Occipital lobe (tissue), 2 donors: Measurements from ENCODE around the gene KCTD10. TPM values are rescaled to one million over a fixed set of nuclear protein-coding genes. Genes with fewer than 3 reads are reported as not detected.
"Not testable (repeated sequence)": the region's sequence is repeated elsewhere in the genome, so short reads cannot be mapped to it uniquely, and the experiment has no call there.

Experiments
- DNase-seq: peaks from one replicate; lab custom pipeline; 2025; lab: John Stamatoyannopoulos, UW
- total RNA-seq: library from RNA; depleted of rRNA; stranded (reverse); fragments of >200 nt; gene quantifications from one replicate; pipeline ENCODE4 v1.2.3, GENCODE V29; 2014

The KCTD10 gene
- total RNA-seq, 1 donor from 2014 or later: 55.2 TPM

DNA sequence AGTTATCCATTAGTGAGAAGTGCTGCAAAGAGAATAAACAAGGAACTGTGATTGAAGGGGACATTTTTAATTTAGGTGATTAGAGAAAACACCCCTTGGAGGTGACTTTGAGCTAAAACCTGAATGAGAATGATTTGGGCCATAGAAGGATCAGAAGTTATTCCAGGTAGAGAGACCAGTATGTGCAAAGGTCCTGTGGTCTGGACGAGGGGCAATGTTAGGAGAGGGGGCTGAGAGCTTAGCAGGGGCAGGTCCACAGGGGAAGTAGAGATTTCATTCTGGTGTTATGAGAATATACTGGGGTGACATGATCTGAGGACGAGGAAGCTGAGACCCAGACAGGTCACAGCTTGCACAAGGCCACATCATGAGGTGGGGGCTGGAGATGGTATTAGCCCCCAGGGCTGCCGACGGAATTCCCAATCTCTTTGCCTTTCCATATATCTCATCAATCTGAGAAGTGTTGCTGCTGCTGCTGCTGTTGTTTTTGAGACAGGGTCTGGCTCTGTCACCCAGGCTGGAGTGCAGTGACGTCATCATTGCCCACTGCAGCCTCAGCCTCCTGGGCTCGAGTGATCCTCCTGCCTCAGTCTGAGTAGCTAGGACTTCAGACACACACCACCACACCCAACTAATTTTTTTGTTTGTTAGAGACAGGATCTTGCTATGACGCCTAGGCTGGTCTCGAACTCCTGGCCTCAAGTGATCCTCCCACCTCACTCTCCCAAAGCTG, 55.6 kb downstream of the KCTD10 start:
- no peak for DNase-seq

DNA sequence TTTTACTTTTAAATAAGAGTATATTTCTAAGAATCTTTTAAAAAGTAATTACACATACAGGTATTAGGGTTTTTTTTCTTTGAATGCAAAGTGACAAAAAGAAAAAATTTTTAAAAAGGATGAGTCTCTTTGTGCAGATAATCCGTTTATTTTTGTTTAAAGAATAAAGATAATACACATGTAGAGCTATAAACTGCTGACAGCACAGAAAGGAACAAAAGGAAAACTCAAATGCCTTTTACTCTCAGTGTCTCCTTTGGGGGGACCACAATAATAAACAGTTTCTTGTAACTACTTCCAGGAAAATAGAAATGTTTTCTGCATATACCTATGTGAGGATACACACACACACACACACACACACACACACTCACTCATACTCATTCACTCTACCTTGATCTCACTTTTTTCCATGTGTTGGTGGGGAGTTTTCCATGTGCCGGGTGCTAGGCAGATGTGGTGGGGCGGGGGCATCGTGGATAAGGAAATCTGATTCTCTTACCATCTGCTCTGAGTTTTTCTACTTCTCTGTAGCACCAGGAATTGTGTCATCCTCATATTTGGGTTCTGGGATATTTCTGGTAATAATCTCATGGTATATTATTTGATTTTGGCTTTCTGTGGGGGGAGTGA, 58.1 kb downstream of the KCTD10 start:
- DNase-seq: no peak

DNA sequence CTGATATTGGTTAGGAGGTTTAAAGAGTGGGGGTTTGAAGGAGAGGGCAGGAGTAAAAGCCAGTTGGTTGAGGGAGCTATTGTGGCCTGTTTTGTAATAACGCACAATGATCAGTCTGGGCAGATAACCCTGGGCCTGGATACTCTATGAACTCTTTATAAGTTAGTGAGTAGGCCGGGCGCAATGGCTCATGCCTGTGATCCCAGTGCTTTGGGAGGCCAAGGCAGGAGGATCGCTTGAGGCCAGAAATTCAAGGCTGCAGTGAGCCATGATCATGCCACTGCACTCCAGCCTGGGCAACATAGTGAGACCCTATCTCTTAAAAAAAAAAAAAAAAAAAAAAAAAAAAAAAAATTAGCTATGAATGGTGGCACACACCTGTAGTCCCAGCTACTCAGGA, 71.0 kb downstream of the KCTD10 start:
- DNase-seq: not testable (repeated sequence)

DNA sequence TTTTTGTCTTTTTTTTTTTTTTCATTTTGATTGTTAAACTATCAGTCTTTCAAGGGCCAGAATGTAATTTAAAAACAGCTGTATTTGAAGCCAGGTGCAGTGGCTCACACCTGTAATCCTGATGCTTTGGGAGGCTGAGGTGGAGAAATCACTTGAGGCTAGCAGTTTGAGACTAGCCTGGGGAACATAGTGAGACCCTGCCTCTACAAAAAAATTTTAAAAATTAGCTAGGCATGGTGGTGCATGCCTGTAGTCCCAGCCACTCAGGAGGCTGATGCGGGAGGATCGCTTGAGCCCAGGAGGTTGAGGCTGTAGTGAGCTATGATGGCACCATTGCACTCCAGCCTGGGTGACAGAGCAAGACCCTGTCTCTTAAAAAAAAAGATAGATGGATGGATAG, 72.3 kb downstream of the KCTD10 start:
- DNase-seq: not testable (repeated sequence)

Other genes starting within 250 kb of the KCTD10 start
- gene FOXN4, start 168.0 kb downstream of the KCTD10 start, total RNA-seq: 0.16 TPM
- gene MYO1H, start 129.4 kb downstream of the KCTD10 start, total RNA-seq: 0.16 TPM
- 24.3 TPM for gene UBE3B, start 334 bp upstream of the KCTD10 start, total RNA-seq
- gene MMAB, start 96.2 kb upstream of the KCTD10 start, total RNA-seq: 10.8 TPM
- gene MVK, start 96.5 kb upstream of the KCTD10 start, total RNA-seq: 18.6 TPM
- 2.5 TPM for gene FAM222A, start 236.5 kb upstream of the KCTD10 start, total RNA-seq